Measurements from ENCODE around the gene MYRIP.

- TF ChIP-seq CTCF (IDR thresholded peaks at IDR 0.05) (no peak), POLR2A (IDR thresholded peaks at IDR 0.05) (no peak)
These were observed 244.3 kb downstream of the MYRIP start for GRCh38 chr3:40053663-40054062.
